ENCODE data around the gene PLEKHG1. TPM values are rescaled to one million over a fixed set of nuclear protein-coding genes. Genes with fewer than 3 reads are reported as not detected.

Gene PLEKHG1
- total and polyA plus RNA-seq, 2 of the 13 experiments (the other 11 are each of a cell fraction or from before 2014, with no cell fraction given): 0.03 to 0.04 TPM

GRCh38 chr6:150627154-150627553, 27.5 kb downstream of the PLEKHG1 start:
- peaks cover 31% of the 10 kb centered on the region for H3K4me1 ChIP-seq (ENCODE audit: insufficient read depth, low read length)
- H3K27me3 ChIP-seq (ENCODE audit: control insufficient read depth in 1 of 2, insufficient read depth in 2 of 2, low read length in 2 of 2): no peaks in the 10 kb centered on the region
- ATAC-seq: no peak
- no peak for TF ChIP-seq ISL2 (CRISPR knock-in tag; IDR thresholded peaks at IDR 0.05)
- no peak for TF ChIP-seq SIN3B (IDR thresholded peaks at IDR 0.05; ENCODE audit: low read length)
- TF ChIP-seq MAFK (conservative IDR thresholded peaks at IDR 0.05 in 1 of 2, IDR thresholded peaks at IDR 0.05 in 1 of 2; ENCODE audit: low read length in 2 of 2): peak; percentile 72 to 86
- TF ChIP-seq MAFF (IDR thresholded peaks at IDR 0.05; ENCODE audit: low read depth, low read length): peak; percentile 79
- no peak for TF ChIP-seq PAF1 (CRISPR knock-in tag; IDR thresholded peaks at IDR 0.05)
- TF ChIP-seq MEIS1 (CRISPR knock-in tag; IDR thresholded peaks at IDR 0.05; ENCODE audit: borderline replicate concordance): no peak
- BruUV-seq (replicated peaks): no TSS peak
- no peak for DNase-seq (ENCODE audit: low spot score)
- no peaks in the 10 kb centered on the region for H3K36me3 ChIP-seq (replicated peaks in 1 of 2; ENCODE audit: control insufficient read depth in 1 of 2, insufficient read depth in 2 of 2, low read length in 2 of 2)
- no peaks in the 10 kb centered on the region for H4K20me1 ChIP-seq (ENCODE audit: insufficient read depth, low read length)
- no peak overlapping the region for H3K27ac ChIP-seq (ENCODE audit: extremely low read length, insufficient read depth, low read length)
- no peak overlapping the region for H3K4me2 ChIP-seq (ENCODE audit: low read depth, low read length)
- CTCF ChIA-PET (ENCODE audit: low intra/inter-chr PET ratio, low total read pairs): no interaction called here
- no peaks in the 10 kb centered on the region for H3K79me2 ChIP-seq (ENCODE audit: insufficient read depth, low read length)
- H3K9ac ChIP-seq (ENCODE audit: insufficient read depth, low read depth, low read length): no peak overlapping the region
- no peak overlapping the region for H2AFZ ChIP-seq (ENCODE audit: low read length)
- H3K9me3 ChIP-seq (ENCODE audit: low read length): peaks cover 12% of the 10 kb centered on the region; the same call in 1 of the 2 replicates
- no peak for FAIRE-seq
- intact Hi-C loops (cut with micrococcal nuclease; ENCODE audit: unreplicated experiment) (no loop called here), in situ Hi-C loops (cut with HindIII; ENCODE audit: extremely low pct_ligation_motif_present, low pct_unique_long_range_greater_than_20kb) (no loop called here)
- POLR2A ChIA-PET: no interaction called here
- H3K4me3 ChIP-seq (replicated peaks in 1 of 3; ENCODE audit: insufficient read depth in 1 of 3, low read depth in 2 of 3, low read length in 3 of 3): no peak overlapping the region

DNA sequence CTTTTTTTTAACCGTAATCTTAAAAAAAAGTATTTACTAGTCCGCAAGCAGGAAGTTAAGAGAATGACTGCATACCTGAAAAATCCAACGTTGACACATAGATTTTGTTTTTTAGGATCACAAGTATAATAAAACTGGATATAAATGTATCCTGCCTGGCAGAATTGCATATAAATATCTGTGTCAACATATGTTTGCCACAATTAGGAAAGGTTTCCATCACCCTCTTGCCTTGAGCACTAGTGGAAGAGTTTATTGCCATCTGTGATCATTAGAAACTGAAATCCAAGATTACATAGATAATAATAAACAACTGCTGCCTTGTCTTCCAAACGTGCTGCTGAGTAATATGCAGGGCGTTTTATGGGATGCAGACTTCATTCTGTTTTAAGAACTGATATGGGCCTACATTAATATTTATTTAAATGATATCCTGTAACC, 27.9 kb downstream of the PLEKHG1 start:
- Histone ChIP-seq H3K79me2 (ENCODE audit: insufficient read depth, low read length) (no peaks in the 10 kb centered on the region), H3K4me1 (ENCODE audit: insufficient read depth, low read length) (peaks cover 36% of the 10 kb centered on the region), H4K20me1 (ENCODE audit: insufficient read depth, low read length) (no peaks in the 10 kb centered on the region), H3K36me3 (replicated peaks in 1 of 2; ENCODE audit: control insufficient read depth in 1 of 2, insufficient read depth in 2 of 2, low read length in 2 of 2) (no peaks in the 10 kb centered on the region), H3K4me3 (replicated peaks in 1 of 3; ENCODE audit: insufficient read depth in 1 of 3, low read depth in 2 of 3, low read length in 3 of 3) (no peak overlapping the region), H3K4me2 (ENCODE audit: low read depth, low read length) (peak overlapping the region; percentile 44; the same call in 1 of the 2 replicates), H3K27me3 (ENCODE audit: control insufficient read depth in 1 of 2, insufficient read depth in 2 of 2, low read length in 2 of 2) (no peaks in the 10 kb centered on the region), H3K9ac (ENCODE audit: insufficient read depth, low read depth, low read length) (no peak overlapping the region), H3K27ac (ENCODE audit: extremely low read length, insufficient read depth, low read length) (peak overlapping the region; percentile 51), H2AFZ (ENCODE audit: low read length) (no peak overlapping the region), H3K9me3 (ENCODE audit: low read length) (peaks cover 12% of the 10 kb centered on the region; the same call in 1 of the 2 replicates)
- POLR2A ChIA-PET: no interaction called here
- ATAC-seq: no peak
- no peak for DNase-seq (ENCODE audit: low spot score)
- CTCF ChIA-PET (ENCODE audit: low intra/inter-chr PET ratio, low total read pairs): no interaction called here
- TF ChIP-seq SATB2 (CRISPR knock-in tag; IDR thresholded peaks at IDR 0.05) (no peak), GMEB1 (CRISPR knock-in tag; IDR thresholded peaks at IDR 0.05; ENCODE audit: borderline replicate concordance) (no peak), ZNF510 (CRISPR knock-in tag; IDR thresholded peaks at IDR 0.05; ENCODE audit: low read depth) (no peak), MED13 (CRISPR knock-in tag; IDR thresholded peaks at IDR 0.05) (no peak)
- 38% methylated on average over 5 of the region's 5 CpGs for WGBS (ENCODE audit: low lambda C conversion rate)
- FAIRE-seq: no peak
- in situ Hi-C loops (cut with HindIII; ENCODE audit: extremely low pct_ligation_motif_present, low pct_unique_long_range_greater_than_20kb): no loop called here
- no TSS peak for BruUV-seq (replicated peaks)
- intact Hi-C loops (cut with micrococcal nuclease; ENCODE audit: unreplicated experiment): no loop called here

Measured in HepG2 (cell line).